Activated CD8-positive, alpha-beta T cell treated with anti-CD3 and anti-CD28 coated beads for 36 hours (primary cell): Measurements from ENCODE around the gene RSPO4. TPM values are rescaled to one million over a fixed set of nuclear protein-coding genes. Genes with fewer than 3 reads are reported as not detected.

Experiments used
- ATAC-seq: fragments of 200-7000 bp; cut with Tn5 transposase; one replicate; pipeline ENCODE4 v1.10.0; 2021; ENCODE audit warnings: mild to moderate bottlenecking, moderate library complexity
- CTCF ChIA-PET: fragments of 350-600 bp; sonication (Branson Sonifier 250); formaldehyde crosslinking; loops from one replicate; lab custom pipeline; 2021; ENCODE audit warnings: antibody characterized with exemption; lab: Charles Lee
- POLR2A ChIA-PET: fragments of 350-600 bp; sonication (Branson Sonifier 250); formaldehyde crosslinking; loops from one replicate; lab custom pipeline; 2021; ENCODE audit warnings: antibody characterized with exemption; lab: Charles Lee
- DNase-seq: peaks from one replicate; pipeline ENCODE4 v3.0.0-alpha.2; 2020
- H3K27ac Mint-ChIP-seq: one replicate; pipeline ENCODE4 v1.8.0; 2021; ENCODE audit warnings: mild to moderate bottlenecking, mixed read lengths
- H3K27me3 Mint-ChIP-seq: one replicate; pipeline ENCODE4 v1.8.0; 2021; ENCODE audit warnings: mixed read lengths
- H3K36me3 Mint-ChIP-seq: one replicate; pipeline ENCODE4 v1.8.0; 2021; ENCODE audit warnings: low read depth, mixed read lengths
- H3K4me1 Mint-ChIP-seq: one replicate; pipeline ENCODE4 v1.8.0; 2021; ENCODE audit warnings: low read depth, mixed read lengths
- H3K4me3 Mint-ChIP-seq: one replicate; pipeline ENCODE4 v1.8.0; 2021; ENCODE audit warnings: mild to moderate bottlenecking, moderate library complexity, mixed read lengths
- H3K9me3 Mint-ChIP-seq: one replicate; pipeline ENCODE4 v1.8.0; 2021; ENCODE audit warnings: mixed read lengths
- intact Hi-C: fragments of 100-400 bp; cut with micrococcal nuclease; formaldehyde crosslinking; loops from one replicate; pipeline ENCODE4 v1.10.0; 2022
- total RNA-seq, 2 experiments: library from RNA; stranded (reverse); gene quantifications; one replicate each; pipeline ENCODE4 v1.2.3, GENCODE V29; 2021
- TF ChIP-seq, protein P1 (sequence below): fragments of 200-600 bp; IDR thresholded peaks from one replicate; pipeline ENCODE4 v1.8.0; 2022; ENCODE audit warnings: antibody characterized with exemption, mild to moderate bottlenecking

RSPO4 gene
- total RNA-seq, 2 experiments from 2014 or later, result not detected

GRCh38 chr20:963795-964194 lies 38.3 kb downstream of the RSPO4 start:
- no peak for DNase-seq
- ATAC-seq, result no peak
- ChIA-PET POLR2A (no interaction called here), CTCF (no interaction called here)
- Mint-ChIP-seq H3K9me3 (no peaks in the 10 kb centered on the region), H3K4me1 (no peaks in the 10 kb centered on the region), H3K27me3 (peaks cover 4% of the 10 kb centered on the region), H3K4me3 (no peak overlapping the region), H3K27ac (no peak overlapping the region), H3K36me3 (no peaks in the 10 kb centered on the region)
- TF ChIP-seq, protein P1, sequence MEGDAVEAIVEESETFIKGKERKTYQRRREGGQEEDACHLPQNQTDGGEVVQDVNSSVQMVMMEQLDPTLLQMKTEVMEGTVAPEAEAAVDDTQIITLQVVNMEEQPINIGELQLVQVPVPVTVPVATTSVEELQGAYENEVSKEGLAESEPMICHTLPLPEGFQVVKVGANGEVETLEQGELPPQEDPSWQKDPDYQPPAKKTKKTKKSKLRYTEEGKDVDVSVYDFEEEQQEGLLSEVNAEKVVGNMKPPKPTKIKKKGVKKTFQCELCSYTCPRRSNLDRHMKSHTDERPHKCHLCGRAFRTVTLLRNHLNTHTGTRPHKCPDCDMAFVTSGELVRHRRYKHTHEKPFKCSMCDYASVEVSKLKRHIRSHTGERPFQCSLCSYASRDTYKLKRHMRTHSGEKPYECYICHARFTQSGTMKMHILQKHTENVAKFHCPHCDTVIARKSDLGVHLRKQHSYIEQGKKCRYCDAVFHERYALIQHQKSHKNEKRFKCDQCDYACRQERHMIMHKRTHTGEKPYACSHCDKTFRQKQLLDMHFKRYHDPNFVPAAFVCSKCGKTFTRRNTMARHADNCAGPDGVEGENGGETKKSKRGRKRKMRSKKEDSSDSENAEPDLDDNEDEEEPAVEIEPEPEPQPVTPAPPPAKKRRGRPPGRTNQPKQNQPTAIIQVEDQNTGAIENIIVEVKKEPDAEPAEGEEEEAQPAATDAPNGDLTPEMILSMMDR, result no peak
- intact Hi-C loops, result no loop called here

DNA sequence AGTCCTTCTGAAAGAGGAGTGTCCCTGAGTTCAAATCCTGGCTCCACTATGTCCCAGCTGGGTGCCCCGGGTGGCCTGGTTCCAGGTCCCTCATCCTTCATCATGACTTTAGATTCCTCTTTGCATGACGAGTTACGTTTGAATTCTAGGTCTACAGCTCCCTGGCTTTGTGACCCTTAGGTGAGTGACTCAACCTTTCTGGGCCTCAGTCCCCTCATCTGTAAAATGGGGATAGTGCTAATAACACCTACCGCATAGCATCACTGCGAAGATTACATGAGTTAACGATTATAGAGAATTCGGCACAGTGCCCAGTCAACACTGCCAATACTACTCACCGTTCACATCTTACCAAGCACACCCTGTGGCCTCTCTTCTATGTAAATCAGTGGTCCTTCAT lies 39.4 kb downstream of the RSPO4 start:
- intact Hi-C loops, result no loop called here

GRCh38 chr20:962223-962622 lies 39.9 kb downstream of the RSPO4 start:
- DNase-seq, result no peak
- H3K4me3 Mint-ChIP-seq, result no peak overlapping the region
- no peak overlapping the region for H3K27ac Mint-ChIP-seq
- ChIA-PET POLR2A (no interaction called here), CTCF (interaction anchor here (1.0 to 8.7 kb wide), 3 partner anchors 51 to 146 kb away, joined by 3 to 266 read pairs (median 4); no protein-coding TSS in a partner anchor)
- ATAC-seq, result no peak
- intact Hi-C loops, result no loop called here
- peaks cover 4% of the 10 kb centered on the region for H3K27me3 Mint-ChIP-seq
- H3K4me1 Mint-ChIP-seq, result no peaks in the 10 kb centered on the region
- no peaks in the 10 kb centered on the region for H3K36me3 Mint-ChIP-seq
- H3K9me3 Mint-ChIP-seq, result no peaks in the 10 kb centered on the region
- TF ChIP-seq, protein P1, result no peak

More for the DNA sequence above, 39.4 kb downstream of the RSPO4 start:
- no peaks in the 10 kb centered on the region for H3K4me1 Mint-ChIP-seq
- H3K36me3 Mint-ChIP-seq, result no peaks in the 10 kb centered on the region
- peaks cover 4% of the 10 kb centered on the region for H3K27me3 Mint-ChIP-seq
- no peak overlapping the region for H3K4me3 Mint-ChIP-seq
- TF ChIP-seq, protein P1, result no peak
- ATAC-seq (no peak), DNase-seq (no peak)
- ChIA-PET POLR2A (no interaction called here), CTCF (interaction anchor here (1.0 to 8.7 kb wide), 3 partner anchors 51 to 146 kb away, joined by 3 to 266 read pairs (median 4); no protein-coding TSS in a partner anchor)
- H3K9me3 Mint-ChIP-seq, result no peaks in the 10 kb centered on the region
- no peak overlapping the region for H3K27ac Mint-ChIP-seq

- H3K27ac Mint-ChIP-seq, result no peak overlapping the region
- DNase-seq, result no peak
- ChIA-PET POLR2A (interaction anchor here (0.7 kb wide), 1 partner anchor 211 kb away, joined by 3 read pairs; no protein-coding TSS in a partner anchor), CTCF (interaction anchor here (1.0 to 8.7 kb wide), 2 partner anchors 50 to 145 kb away, joined by 3 to 266 read pairs; no protein-coding TSS in a partner anchor)
- no peaks in the 10 kb centered on the region for H3K4me1 Mint-ChIP-seq
- ATAC-seq, result no peak
- no peaks in the 10 kb centered on the region for H3K9me3 Mint-ChIP-seq
- peaks cover 4% of the 10 kb centered on the region for H3K27me3 Mint-ChIP-seq
- TF ChIP-seq, protein P1, result no peak
- H3K4me3 Mint-ChIP-seq, result no peak overlapping the region
- H3K36me3 Mint-ChIP-seq, result no peaks in the 10 kb centered on the region
- intact Hi-C loops, result no loop called here
These were observed 40.3 kb downstream of the RSPO4 start for GRCh38 chr20:961768-962167.

GRCh38 chr20:959996-960615 lies 42.0 kb downstream of the RSPO4 start:
- ChIA-PET POLR2A (no interaction called here), CTCF (interaction anchor here (6.0 to 8.7 kb wide), 2 partner anchors 13 to 143 kb away, joined by 57 to 266 read pairs; no protein-coding TSS in a partner anchor)
- H3K36me3 Mint-ChIP-seq, result no peaks in the 10 kb centered on the region
- no peaks in the 10 kb centered on the region for H3K9me3 Mint-ChIP-seq
- no peak for ATAC-seq
- no peak overlapping the region for H3K27ac Mint-ChIP-seq
- TF ChIP-seq, protein P1, result no peak
- intact Hi-C loops, result no loop called here
- H3K27me3 Mint-ChIP-seq, result peaks cover 17% of the 10 kb centered on the region
- no peak overlapping the region for H3K4me3 Mint-ChIP-seq
- no peak for DNase-seq
- no peaks in the 10 kb centered on the region for H3K4me1 Mint-ChIP-seq
